GM21717 (cell line): ENCODE results near the gene POC5.
"Not testable (repeated sequence)": the region's sequence is repeated elsewhere in the genome, so short reads cannot be mapped to it uniquely, and the experiment has no call there.

Experiments
- ATAC-seq: cut with Tn5 transposase; IDR thresholded peaks from one replicate; pipeline ENCODE4 v1.9.1; 2021; ENCODE audit warnings: mild to moderate bottlenecking, moderate library complexity; ENCODE audit not compliant: unreplicated experiment

POC5 gene, protein sequence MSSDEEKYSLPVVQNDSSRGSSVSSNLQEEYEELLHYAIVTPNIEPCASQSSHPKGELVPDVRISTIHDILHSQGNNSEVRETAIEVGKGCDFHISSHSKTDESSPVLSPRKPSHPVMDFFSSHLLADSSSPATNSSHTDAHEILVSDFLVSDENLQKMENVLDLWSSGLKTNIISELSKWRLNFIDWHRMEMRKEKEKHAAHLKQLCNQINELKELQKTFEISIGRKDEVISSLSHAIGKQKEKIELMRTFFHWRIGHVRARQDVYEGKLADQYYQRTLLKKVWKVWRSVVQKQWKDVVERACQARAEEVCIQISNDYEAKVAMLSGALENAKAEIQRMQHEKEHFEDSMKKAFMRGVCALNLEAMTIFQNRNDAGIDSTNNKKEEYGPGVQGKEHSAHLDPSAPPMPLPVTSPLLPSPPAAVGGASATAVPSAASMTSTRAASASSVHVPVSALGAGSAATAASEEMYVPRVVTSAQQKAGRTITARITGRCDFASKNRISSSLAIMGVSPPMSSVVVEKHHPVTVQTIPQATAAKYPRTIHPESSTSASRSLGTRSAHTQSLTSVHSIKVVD

GRCh38 chr5:75717082-75717922 lies at the start of gene POC5:
TSS of gene POC5 (minus strand) at chr5:75717437. CDS start at chr5:75712937, 4,500 bp downstream.
- peak; percentile 96 for ATAC-seq

GRCh38 chr5:75758116-75758515 lies 40.9 kb upstream of the POC5 start:
- no peak for ATAC-seq

GRCh38 chr5:75756981-75757380 lies 39.7 kb upstream of the POC5 start:
- ATAC-seq = no peak

DNA sequence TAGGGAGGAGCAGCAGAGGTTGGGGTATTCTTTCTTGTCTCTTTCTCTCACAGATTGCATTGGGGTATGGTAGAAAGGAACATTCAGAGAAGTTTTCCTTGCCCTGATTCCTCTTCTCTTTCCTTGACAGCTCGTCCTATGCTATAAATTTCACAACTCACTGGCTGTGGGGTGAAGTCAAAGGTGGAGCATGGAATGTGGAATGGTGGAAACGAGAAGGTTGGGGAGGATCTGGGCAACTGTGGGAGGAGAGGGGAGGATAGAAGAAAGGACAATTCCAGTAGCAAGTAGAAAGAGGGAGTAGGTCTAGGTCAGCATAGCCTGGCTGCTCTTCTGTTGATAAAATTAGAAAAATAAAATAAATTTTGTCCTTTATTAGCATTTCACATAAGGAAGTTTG lies 39.0 kb upstream of the POC5 start:
- ATAC-seq = no peak

GRCh38 chr5:75753182-75753581 lies 35.9 kb upstream of the POC5 start:
- ATAC-seq = no peak

GRCh38 chr5:75744355-75744754 lies 27.1 kb upstream of the POC5 start:
- no peak for ATAC-seq

GRCh38 chr5:75736273-75736672 lies 19.0 kb upstream of the POC5 start:
- ATAC-seq = no peak

DNA sequence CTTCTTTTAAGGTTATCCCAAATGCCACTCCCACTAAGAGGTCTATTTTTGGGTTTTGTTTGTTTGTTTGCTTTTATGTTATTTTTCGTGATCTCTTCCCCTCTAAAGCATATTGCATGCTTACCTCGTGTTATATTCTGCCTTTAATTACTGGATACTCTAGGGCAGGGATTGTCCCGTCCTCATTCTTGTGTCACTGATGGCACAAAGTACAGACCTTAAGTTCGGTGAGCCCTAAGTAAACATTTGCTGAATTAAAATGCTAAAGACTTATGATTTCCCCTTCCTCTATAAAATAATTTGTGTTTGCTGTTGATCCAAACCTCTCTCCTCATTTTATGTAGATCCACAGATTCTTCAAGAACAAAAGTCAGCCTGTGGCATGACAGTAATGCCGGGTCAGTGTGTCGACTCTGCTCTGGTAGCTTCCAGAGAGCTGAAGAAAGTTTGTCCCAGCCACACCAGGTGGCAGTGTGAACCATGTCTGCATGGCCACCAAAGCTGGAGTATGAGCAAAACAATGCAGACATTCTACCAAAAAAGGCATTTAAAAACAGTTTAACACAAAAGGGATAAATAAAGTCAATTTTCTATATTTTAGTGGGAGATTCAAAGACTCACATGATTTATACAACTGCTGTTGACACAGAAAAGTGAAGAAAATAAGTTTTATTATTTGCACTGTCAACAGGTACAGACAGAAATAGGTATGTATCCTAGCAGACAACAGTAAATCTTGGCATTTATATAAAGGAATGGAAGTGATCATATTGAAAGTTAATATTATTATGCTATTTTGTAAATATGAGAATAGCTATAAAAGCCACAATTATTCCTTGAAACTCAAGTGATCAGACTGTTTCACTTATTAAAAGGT lies 17.9 kb upstream of the POC5 start:
- ATAC-seq = no peak

DNA sequence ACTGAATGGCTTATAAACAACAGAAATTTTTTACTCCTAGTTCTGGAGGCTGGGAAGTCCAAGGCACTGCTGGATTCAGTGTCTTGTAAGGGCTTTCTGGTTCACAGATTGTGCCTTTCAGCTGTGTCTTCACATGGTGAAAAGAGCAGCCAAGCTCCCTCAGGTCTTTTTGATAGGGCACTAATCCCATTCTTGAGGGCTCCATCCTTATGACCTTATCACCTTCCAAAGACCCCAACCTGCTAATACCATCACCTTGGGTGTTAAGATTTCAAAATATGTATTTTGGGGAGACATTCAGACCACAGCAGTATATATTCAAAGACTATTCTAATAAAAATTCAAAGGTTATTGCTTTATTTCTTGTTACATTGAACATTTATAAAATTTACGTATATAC lies 16.5 kb upstream of the POC5 start:
- no peak for ATAC-seq

GRCh38 chr5:75731515-75731914 lies 14.3 kb upstream of the POC5 start:
- not testable (repeated sequence) for ATAC-seq

GRCh38 chr5:75729321-75729720 lies 12.1 kb upstream of the POC5 start:
- ATAC-seq = no peak

DNA sequence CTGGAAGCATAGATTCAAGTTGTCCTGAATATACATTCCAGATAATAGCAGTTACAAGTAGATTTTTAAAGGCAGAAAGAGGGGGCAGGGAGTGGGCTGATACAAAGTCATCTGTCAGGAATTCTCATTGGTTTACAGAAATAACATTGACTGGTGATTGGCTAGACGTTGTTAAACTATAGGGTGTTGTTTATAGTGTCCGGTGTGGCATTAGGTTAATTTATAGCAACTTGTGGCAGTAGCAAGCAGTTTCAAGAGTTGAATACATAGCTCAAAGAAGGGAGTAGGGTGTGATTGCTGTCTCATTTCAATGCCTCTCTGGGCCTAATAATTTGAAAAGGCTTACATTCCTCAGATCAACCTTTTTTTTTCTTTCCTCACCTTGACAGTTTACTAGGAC lies 10.7 kb upstream of the POC5 start:
- ATAC-seq = no peak

- ATAC-seq = not testable (repeated sequence)
Observed at GRCh38 chr5:75726224-75726623, 9.0 kb upstream of the POC5 start.

DNA sequence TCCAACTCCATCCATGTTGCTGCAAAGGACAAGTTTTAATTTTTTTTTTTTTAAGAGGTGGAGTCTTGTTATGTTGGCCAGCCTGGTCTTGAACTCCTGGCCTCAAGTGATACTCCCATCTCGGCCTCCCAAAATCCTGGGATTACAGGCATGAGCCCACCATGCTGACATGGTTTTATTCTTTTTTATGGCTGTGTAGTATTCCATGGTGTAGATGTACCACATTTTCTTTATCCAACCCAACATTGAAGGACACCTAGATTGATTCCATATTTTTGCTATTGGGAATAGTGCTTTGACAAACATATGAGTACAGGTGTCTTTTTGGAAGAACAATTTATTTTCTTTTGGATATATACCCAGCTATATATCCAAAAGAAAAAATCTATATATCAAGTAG lies 6.1 kb upstream of the POC5 start:
- no peak for ATAC-seq

DNA sequence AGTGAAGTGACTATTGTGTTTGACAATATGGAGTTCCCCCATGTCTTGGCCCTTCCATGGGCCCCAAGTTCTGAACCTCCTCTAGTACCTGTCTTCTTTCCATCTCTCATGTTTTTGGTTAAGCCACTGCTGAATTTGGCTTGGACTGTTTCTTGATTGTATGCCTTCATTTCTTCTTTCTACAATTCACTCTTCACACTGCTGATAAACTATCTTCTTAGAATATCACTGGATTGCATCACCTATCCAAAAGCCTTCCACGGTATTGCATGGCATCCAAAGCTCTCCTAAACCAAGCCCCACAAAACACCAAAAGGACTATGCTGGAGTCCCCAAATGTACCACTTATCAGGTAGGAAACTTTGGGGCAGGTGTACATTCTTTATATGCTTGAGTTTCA lies 4.3 kb upstream of the POC5 start:
- ATAC-seq = no peak

- no peak for ATAC-seq
Observed at GRCh38 chr5:75720882-75721281, 3.6 kb upstream of the POC5 start.

GRCh38 chr5:75716715-75717081 lies 539 bp downstream of the POC5 start:
- peak; percentile 23 for ATAC-seq

DNA sequence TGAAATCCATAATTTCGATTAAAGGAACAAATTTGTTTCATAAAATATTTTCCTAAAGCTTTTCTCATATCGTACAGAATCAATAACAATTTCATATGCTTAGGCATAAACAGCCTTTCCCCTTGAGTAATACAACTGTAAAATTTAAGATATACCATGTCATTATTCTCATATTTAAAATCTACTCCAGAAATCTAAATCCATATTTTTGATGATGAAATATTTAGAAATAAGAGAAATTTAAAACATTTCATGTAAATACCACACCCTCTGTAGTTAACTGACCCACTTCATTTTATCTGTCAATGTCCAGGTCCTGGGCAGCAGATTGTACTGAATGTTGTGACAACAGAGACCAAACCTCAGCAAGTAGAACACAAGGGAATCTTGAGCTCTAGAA lies 5.1 kb downstream of the POC5 start:
- no peak for ATAC-seq

DNA sequence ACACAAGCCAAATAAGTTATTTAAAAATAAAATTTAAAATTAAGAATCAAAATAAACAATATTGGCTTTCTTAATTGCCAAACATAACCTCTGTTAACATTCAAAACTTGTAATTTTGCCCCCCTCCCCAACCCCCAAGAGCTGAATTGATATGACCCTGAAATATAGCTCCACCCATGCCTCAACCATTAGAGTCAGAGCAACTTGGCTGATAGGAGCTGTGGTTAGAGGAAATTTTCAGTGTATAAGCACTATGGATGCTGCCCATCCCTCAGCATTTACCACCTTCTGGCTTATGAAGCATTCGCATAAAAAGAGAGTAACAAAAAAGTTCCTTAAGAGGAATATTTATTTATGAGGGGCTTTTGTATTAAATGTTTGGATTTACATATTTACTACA lies 6.1 kb downstream of the POC5 start:
- ATAC-seq = no peak

GRCh38 chr5:75710637-75711036 lies 6.6 kb downstream of the POC5 start:
- no peak for ATAC-seq
